HG03039 (cell line): ENCODE results near the gene QPCT.
"Not testable (repeated sequence)": the region's sequence is repeated elsewhere in the genome, so short reads cannot be mapped to it uniquely, and the experiment has no call there.

Source experiments
- ATAC-seq: cut with Tn5 transposase; IDR thresholded peaks from one replicate; pipeline ENCODE4 v1.9.1; 2021; ENCODE audit warnings: mild to moderate bottlenecking, moderate library complexity; ENCODE audit not compliant: unreplicated experiment

The QPCT gene

GRCh38 chr2:37357530-37357929 is 13.1 kb downstream of the QPCT start:
- ATAC-seq, result no peak

GRCh38 chr2:37358466-37358865 is 14.0 kb downstream of the QPCT start:
- ATAC-seq, result no peak

- no peak for ATAC-seq
Measured at GRCh38 chr2:37361216-37361815, 16.9 kb downstream of the QPCT start.

GRCh38 chr2:37361994-37362698 is 17.7 kb downstream of the QPCT start:
- no peak for ATAC-seq

GRCh38 chr2:37364351-37364750 is 19.9 kb downstream of the QPCT start:
- no peak for ATAC-seq

GRCh38 chr2:37365669-37366068 is 21.2 kb downstream of the QPCT start:
- no peak for ATAC-seq

- ATAC-seq, result no peak
Measured at GRCh38 chr2:37366773-37367172, 22.3 kb downstream of the QPCT start.

GRCh38 chr2:37367310-37367709 is 22.9 kb downstream of the QPCT start:
- ATAC-seq, result no peak

GRCh38 chr2:37367984-37368383 is 23.6 kb downstream of the QPCT start:
- ATAC-seq, result no peak

GRCh38 chr2:37370666-37371065 is 26.2 kb downstream of the QPCT start:
- no peak for ATAC-seq

- no peak for ATAC-seq
Measured at GRCh38 chr2:37372000-37372399, 27.6 kb downstream of the QPCT start.

GRCh38 chr2:37375741-37376288 is 31.4 kb downstream of the QPCT start:
- ATAC-seq, result peak; percentile 14

- peak; percentile 85 for ATAC-seq
Measured at GRCh38 chr2:37376421-37377186, 32.2 kb downstream of the QPCT start.

GRCh38 chr2:37377187-37377532 is 32.7 kb downstream of the QPCT start:
- peak; percentile 39 for ATAC-seq

GRCh38 chr2:37378411-37378810 is 34.0 kb downstream of the QPCT start:
- ATAC-seq, result no peak

- no peak for ATAC-seq
Measured at GRCh38 chr2:37379881-37380296, 35.5 kb downstream of the QPCT start.

GRCh38 chr2:37380787-37381186 is 36.4 kb downstream of the QPCT start:
- not testable (repeated sequence) for ATAC-seq

GRCh38 chr2:37384261-37384660 is 39.8 kb downstream of the QPCT start:
- not testable (repeated sequence) for ATAC-seq

- no peak for ATAC-seq
Measured at GRCh38 chr2:37387148-37387835, 42.9 kb downstream of the QPCT start.

GRCh38 chr2:37388074-37388473 is 43.6 kb downstream of the QPCT start:
- ATAC-seq, result no peak

GRCh38 chr2:37389395-37389794 is 45.0 kb downstream of the QPCT start:
- no peak for ATAC-seq
